Mesenchymal stem cell (in vitro differentiated cells and primary cell): Measurements from ENCODE around the gene PSIP1.
"Not testable (repeated sequence)": the region's sequence is repeated elsewhere in the genome, so short reads cannot be mapped to it uniquely, and the experiment has no call there.

Experiments used
- DNase-seq: peaks from one replicate; pipeline ENCODE4 v3.0.0-alpha.2; 2013
- H2AFZ ChIP-seq: one replicate; pipeline ENCODE4 v1.6.1; 2013; ENCODE audit warnings: low read depth, mild to moderate bottlenecking, control low read depth, inconsistent platforms, low read length, moderate library complexity
- H2AK5ac ChIP-seq: 2 replicates; pipeline ENCODE4 v1.6.1; 2013; ENCODE audit warnings: low read length, moderate library complexity, mild to moderate bottlenecking, inconsistent platforms; ENCODE audit not compliant: severe bottlenecking
- H2BK120ac ChIP-seq: one replicate; pipeline ENCODE4 v1.6.1; 2013; ENCODE audit warnings: low read depth, mild to moderate bottlenecking, inconsistent platforms, low read length, moderate library complexity
- H2BK12ac ChIP-seq, 2 experiments: one replicate each; pipeline ENCODE4 v1.6.1; 2013; ENCODE audit warnings: inconsistent platforms in 2 of 2, low read length in 2 of 2, mild to moderate bottlenecking in 2 of 2, moderate library complexity in 2 of 2, control low read depth in 1 of 2
- H2BK15ac ChIP-seq: one replicate; pipeline ENCODE4 v1.6.1; 2013; ENCODE audit warnings: mild to moderate bottlenecking, low read depth, inconsistent platforms; ENCODE audit not compliant: poor library complexity, severe bottlenecking
- H2BK5ac ChIP-seq: 2 replicates; pipeline ENCODE4 v1.6.1; 2013; ENCODE audit warnings: low read depth, mild to moderate bottlenecking, low read length, control low read depth, inconsistent platforms; ENCODE audit not compliant: poor library complexity, severe bottlenecking
- H3K14ac ChIP-seq, 2 experiments: one replicate each; pipeline ENCODE4 v1.6.1; 2013; ENCODE audit warnings: inconsistent platforms in 2 of 2, low read length in 2 of 2, control low read depth in 1 of 2, mild to moderate bottlenecking in 1 of 2, moderate library complexity in 1 of 2
- H3K18ac ChIP-seq, 2 experiments: one replicate each; pipeline ENCODE4 v1.6.1; 2013; ENCODE audit warnings: inconsistent platforms in 2 of 2, low read length in 2 of 2, control low read depth in 1 of 2, low read depth in 1 of 2, mild to moderate bottlenecking in 1 of 2
- H3K23ac ChIP-seq, 2 experiments: one replicate each; pipeline ENCODE4 v1.6.1; 2013; ENCODE audit warnings: inconsistent platforms in 2 of 2, low read length in 2 of 2, mild to moderate bottlenecking in 2 of 2, moderate library complexity in 2 of 2, control low read depth in 1 of 2
- H3K27ac ChIP-seq: 2 replicates; pipeline ENCODE4 v1.5.1; 2013; ENCODE audit warnings: mild to moderate bottlenecking, moderate library complexity, low read length, control low read depth, inconsistent platforms; ENCODE audit not compliant: poor library complexity, severe bottlenecking
- H3K27me3 ChIP-seq, 2 experiments: 2 replicates each; pipeline versions ENCODE4 v1.6.1 to v1.7.0; 2013; ENCODE audit warnings: low read length in 2 of 2, mild to moderate bottlenecking in 2 of 2, moderate library complexity in 2 of 2, control low read depth in 1 of 2, inconsistent platforms in 1 of 2; ENCODE audit not compliant: control insufficient read depth in 1 of 2, insufficient read depth in 1 of 2
- H3K36me3 ChIP-seq, 2 experiments: 2 replicates each; pipeline versions ENCODE4 v1.6.1 to v1.7.0; 2013; ENCODE audit warnings: low read length in 2 of 2, control low read depth in 1 of 2, inconsistent platforms in 1 of 2, low read depth in 1 of 2, mild to moderate bottlenecking in 1 of 2; ENCODE audit not compliant: insufficient read depth in 2 of 2, control insufficient read depth in 1 of 2
- H3K4ac ChIP-seq, 2 experiments: one replicate each; pipeline ENCODE4 v1.6.1; 2013; ENCODE audit warnings: inconsistent platforms in 2 of 2, low read length in 2 of 2, mild to moderate bottlenecking in 2 of 2, moderate library complexity in 2 of 2, control low read depth in 1 of 2, low read depth in 1 of 2
- H3K4me1 ChIP-seq: 2 replicates; pipeline ENCODE4 v1.6.1; 2013; ENCODE audit warnings: low read depth, low read length, control low read depth; ENCODE audit not compliant: control insufficient read depth, insufficient read depth
- H3K4me2 ChIP-seq: 2 replicates; pipeline ENCODE4 v1.6.1; 2013; ENCODE audit warnings: low read length, mild to moderate bottlenecking, inconsistent platforms; ENCODE audit not compliant: poor library complexity, severe bottlenecking
- H3K4me3 ChIP-seq, 2 experiments: 2 replicates each; pipeline versions ENCODE4 v1.5.1 to v1.7.0; 2013; ENCODE audit warnings: low read length in 2 of 2, mild to moderate bottlenecking in 2 of 2, control low read depth in 1 of 2, low read depth in 1 of 2; ENCODE audit not compliant: insufficient read depth in 1 of 2
- H3K79me1 ChIP-seq: replicated peaks from 2 replicates; pipeline ENCODE4 v1.6.1; 2013; ENCODE audit warnings: mild to moderate bottlenecking, control low read depth, low read length, inconsistent platforms; ENCODE audit not compliant: poor library complexity, severe bottlenecking
- H3K9ac ChIP-seq: 2 replicates; pipeline ENCODE4 v1.7.0; 2013; ENCODE audit warnings: mild to moderate bottlenecking, low read length, moderate library complexity
- H3K9me3 ChIP-seq: 2 replicates; pipeline ENCODE4 v1.7.0; 2013; ENCODE audit warnings: mild to moderate bottlenecking, low read length; ENCODE audit not compliant: control insufficient read depth
- H4K8ac ChIP-seq: one replicate; pipeline ENCODE4 v1.6.1; 2013; ENCODE audit warnings: inconsistent platforms, mild to moderate bottlenecking, low read length, moderate library complexity
- H4K91ac ChIP-seq: one replicate; pipeline ENCODE4 v1.6.1; 2013; ENCODE audit warnings: mild to moderate bottlenecking, low read length, inconsistent platforms
- WGBS: methylation state at CpG from one replicate; pipeline ENCODE4 v1.1.7; 2013; ENCODE audit warnings: mixed read lengths; 5-methylcytosine and 5-hydroxymethylcytosine counted together

PSIP1 gene

GRCh38 chr9:15531380-15531779 lies 20.6 kb upstream of the PSIP1 start:
- Histone ChIP-seq H3K27me3 (no peaks in the 10 kb centered on the region), H4K8ac (no peak overlapping the region), H3K4me2 (no peak overlapping the region), H2AFZ (no peak overlapping the region), H3K14ac (no peak overlapping the region), H3K9ac (no peak overlapping the region), H3K23ac (no peak overlapping the region), H3K27ac (no peak overlapping the region), H4K91ac (no peak overlapping the region), H2AK5ac (no peak overlapping the region), H3K79me1 (no peaks in the 10 kb centered on the region), H3K4me1 (peaks cover 1% of the 10 kb centered on the region), H3K36me3 (no peaks in the 10 kb centered on the region), H3K4me3 (no peak overlapping the region), H3K18ac (no peak overlapping the region), H3K4ac (no peak overlapping the region), H2BK5ac (no peak overlapping the region), H2BK15ac (no peak overlapping the region), H2BK120ac (no peak overlapping the region), H2BK12ac (no peak overlapping the region), H3K9me3 (no peaks in the 10 kb centered on the region)
- 83% methylated on average over 1 of the region's 1 CpG for WGBS
- DNase-seq: no peak

- H3K23ac ChIP-seq: no peak overlapping the region
- H4K91ac ChIP-seq: no peak overlapping the region
- H3K18ac ChIP-seq: no peak overlapping the region
- no peak overlapping the region for H3K4ac ChIP-seq
- no peak overlapping the region for H2BK12ac ChIP-seq
- no peak overlapping the region for H2BK120ac ChIP-seq
- 82% methylated on average over 4 of the region's 4 CpGs for WGBS
- no peak overlapping the region for H3K4me3 ChIP-seq
- H3K14ac ChIP-seq: no peak overlapping the region
- no peak overlapping the region for H2AFZ ChIP-seq
- H3K79me1 ChIP-seq: no peaks in the 10 kb centered on the region
- no peaks in the 10 kb centered on the region for H3K4me1 ChIP-seq
- no peak overlapping the region for H3K4me2 ChIP-seq
- H2BK5ac ChIP-seq: peak overlapping the region; percentile 3
- no peaks in the 10 kb centered on the region for H3K27me3 ChIP-seq
- no peak overlapping the region for H4K8ac ChIP-seq
- H2BK15ac ChIP-seq: no peak overlapping the region
- no peak overlapping the region for H3K27ac ChIP-seq
- H2AK5ac ChIP-seq: no peak overlapping the region
- H3K9ac ChIP-seq: no peak overlapping the region
- H3K9me3 ChIP-seq: no peaks in the 10 kb centered on the region
- H3K36me3 ChIP-seq: no peaks in the 10 kb centered on the region
- no peak for DNase-seq
Observed at GRCh38 chr9:15529566-15530324, 19.0 kb upstream of the PSIP1 start.

GRCh38 chr9:15527035-15527434 lies 16.3 kb upstream of the PSIP1 start:
- H3K4me1 ChIP-seq, H2BK15ac ChIP-seq, H4K8ac ChIP-seq, H3K9ac ChIP-seq, H3K14ac ChIP-seq, H3K4ac ChIP-seq, H3K18ac ChIP-seq, H3K9me3 ChIP-seq, H4K91ac ChIP-seq, H2AFZ ChIP-seq, H3K27ac ChIP-seq, H2AK5ac ChIP-seq, H3K4me2 ChIP-seq, H3K23ac ChIP-seq, H3K36me3 ChIP-seq, DNase-seq, H3K79me1 ChIP-seq, H3K27me3 ChIP-seq, H2BK5ac ChIP-seq, H2BK12ac ChIP-seq, H3K4me3 ChIP-seq, H2BK120ac ChIP-seq: not testable (repeated sequence)
- WGBS: 95% methylated on average over 4 of the region's 5 CpGs

- Histone ChIP-seq H3K27me3 (no peaks in the 10 kb centered on the region), H4K91ac (no peak overlapping the region), H3K14ac (no peak overlapping the region), H2BK5ac (no peak overlapping the region), H3K9ac (no peak overlapping the region), H3K4me2 (no peak overlapping the region), H3K4me1 (no peaks in the 10 kb centered on the region), H3K18ac (no peak overlapping the region), H2AK5ac (no peak overlapping the region), H3K79me1 (no peaks in the 10 kb centered on the region), H3K9me3 (no peaks in the 10 kb centered on the region), H2BK15ac (no peak overlapping the region), H4K8ac (no peak overlapping the region), H2AFZ (no peak overlapping the region), H3K23ac (no peak overlapping the region), H2BK120ac (no peak overlapping the region), H3K4me3 (no peak overlapping the region), H3K27ac (no peak overlapping the region), H3K4ac (no peak overlapping the region), H2BK12ac (no peak overlapping the region), H3K36me3 (no peaks in the 10 kb centered on the region)
- no CpG with 5 or more reads among the region's 2 CpGs for WGBS
- DNase-seq: no peak
Observed at GRCh38 chr9:15525958-15526357, 15.2 kb upstream of the PSIP1 start.
